ENCODE results near the gene TRAT1.
A peak's percentile ranks its signal among the peaks of the same experiment; 100 is the strongest.

TRAT1 gene

DNA sequence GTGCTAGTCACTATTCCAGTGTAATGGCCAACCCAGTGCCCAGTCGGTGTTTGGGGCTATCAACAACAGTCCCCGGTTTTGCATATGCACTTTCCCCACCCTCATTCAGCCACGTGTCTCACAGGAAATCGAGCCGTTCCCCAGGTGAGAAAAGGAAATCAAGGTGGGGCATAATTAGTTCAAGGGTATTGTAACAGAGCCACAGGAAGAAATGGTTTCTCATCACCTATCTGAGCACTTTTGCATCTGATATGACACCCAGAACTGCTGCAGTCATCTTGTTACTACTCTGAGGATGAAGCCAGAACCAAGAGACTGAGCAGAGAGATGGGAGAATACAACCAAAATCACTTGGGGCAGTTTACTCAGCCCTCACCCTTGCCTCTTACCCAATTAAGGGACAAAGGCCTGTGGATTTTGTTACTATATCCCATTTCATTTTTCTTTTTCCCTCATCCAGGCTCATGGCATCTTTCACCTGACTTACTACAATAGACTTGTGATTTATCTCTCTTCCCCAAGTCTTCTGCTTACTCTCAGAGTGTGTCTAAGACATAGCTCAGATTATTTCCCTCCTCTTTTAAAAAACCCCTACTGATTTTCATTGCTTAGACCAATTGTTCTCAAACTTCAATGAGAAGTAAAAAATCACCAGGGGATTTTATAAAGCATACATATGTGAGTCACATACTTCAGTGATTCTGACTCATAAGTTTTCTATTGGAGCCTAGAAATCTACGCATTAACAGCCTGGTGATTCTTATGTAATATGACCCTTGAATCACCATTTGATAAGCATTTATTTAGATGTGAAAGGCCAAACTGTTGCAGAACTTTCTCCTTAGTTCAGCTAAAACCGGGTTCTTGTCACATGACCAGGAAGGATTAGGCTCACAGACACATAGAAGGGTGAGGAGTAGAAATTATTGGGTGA is 40.5 kb downstream of the TRAT1 start:
- DNase-seq = peak; percentile 48

DNA sequence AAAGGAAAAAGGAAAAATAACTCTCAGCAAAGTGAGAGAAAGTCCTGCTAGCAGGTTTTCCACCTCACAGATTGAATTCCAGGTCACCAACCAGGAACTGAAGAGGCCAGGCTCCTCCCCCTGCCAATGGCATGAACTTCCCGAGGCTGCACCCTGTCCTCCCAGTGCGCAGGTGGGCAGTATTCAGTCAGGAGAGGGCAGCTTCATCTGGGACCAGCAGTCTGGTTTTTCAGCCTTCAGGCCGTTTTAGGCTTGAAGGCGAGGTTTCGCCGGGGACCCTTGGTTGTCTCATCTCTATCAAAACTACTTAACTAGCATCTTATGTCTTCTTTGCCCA is 41.2 kb downstream of the TRAT1 start:
- no peak for DNase-seq

DNA sequence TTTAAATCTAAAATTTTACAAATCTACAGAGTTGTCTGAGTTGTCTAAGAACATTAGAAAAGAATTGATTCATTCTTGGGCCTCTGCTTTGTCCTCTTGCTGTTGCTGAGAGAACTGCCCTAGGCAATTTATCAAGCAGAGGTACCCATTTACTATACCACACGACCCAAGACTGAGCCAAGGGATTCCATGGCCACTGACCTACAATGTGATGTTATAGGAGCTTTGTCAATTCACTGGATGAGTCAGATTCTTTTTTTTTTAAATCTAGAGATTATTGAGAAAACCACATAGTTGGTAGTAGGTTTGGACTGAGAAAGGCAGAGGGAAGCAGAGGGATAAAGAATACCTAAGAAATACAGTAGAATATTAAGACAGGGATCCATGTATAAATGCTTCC is 55.3 kb downstream of the TRAT1 start:
- no peak for DNase-seq

DNA sequence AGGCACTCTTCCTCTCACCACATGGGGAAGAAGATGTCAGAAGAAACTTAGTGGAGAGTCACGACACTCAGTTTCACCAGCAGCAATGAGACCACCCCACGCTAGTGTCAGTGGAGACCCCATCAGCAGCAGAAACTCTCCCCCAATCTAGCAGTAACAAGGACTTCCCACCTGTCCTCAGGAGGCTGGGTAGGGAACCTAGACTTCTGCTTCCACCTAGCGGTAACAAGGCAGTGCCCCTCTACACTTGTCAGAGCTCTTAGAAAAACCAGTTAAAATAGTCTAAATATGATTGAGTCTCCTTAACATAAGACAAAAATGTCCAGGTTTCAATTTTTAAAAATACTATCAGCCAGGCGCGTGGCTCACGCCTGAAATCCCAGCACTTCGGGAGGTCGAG is 57.3 kb downstream of the TRAT1 start:
- DNase-seq = no peak

DNA sequence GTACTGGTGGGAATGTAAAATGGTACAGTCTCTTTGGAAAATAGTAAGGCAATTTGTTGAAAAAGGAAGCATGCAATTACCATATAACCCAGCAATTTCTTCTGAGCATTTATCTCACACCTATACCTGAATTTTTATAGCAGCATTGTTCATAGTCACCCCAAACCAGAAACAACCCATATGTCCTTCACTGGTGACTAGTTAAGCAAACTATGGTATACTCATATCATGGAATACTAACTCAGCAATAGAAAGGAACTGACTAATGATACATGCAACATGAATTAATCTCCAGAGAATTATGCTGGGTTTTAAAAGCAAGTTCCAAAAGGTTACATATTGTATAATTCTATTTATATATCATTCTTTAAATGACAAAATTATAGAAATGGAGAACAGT is 60.2 kb downstream of the TRAT1 start:
- DNase-seq = no peak

DNA sequence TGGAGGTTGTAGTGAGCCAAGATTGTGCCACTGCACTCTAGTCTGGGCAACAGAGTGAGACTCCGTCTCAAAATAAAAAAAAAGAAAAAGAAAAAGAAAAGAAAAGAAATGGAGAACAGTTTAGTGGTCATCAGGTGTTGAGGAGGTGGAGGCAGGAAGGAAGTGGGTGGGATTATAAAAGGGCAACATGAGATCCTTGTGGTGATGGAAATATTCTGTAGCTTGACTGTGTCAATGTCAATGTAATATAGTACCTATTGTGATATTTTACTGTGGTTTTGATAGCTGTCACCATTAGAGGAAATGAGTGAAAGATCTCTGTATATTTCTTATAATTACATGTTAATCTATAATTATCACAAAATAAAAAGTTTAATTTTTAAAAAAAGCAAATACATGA is 60.8 kb downstream of the TRAT1 start:
- DNase-seq = no peak

DNA sequence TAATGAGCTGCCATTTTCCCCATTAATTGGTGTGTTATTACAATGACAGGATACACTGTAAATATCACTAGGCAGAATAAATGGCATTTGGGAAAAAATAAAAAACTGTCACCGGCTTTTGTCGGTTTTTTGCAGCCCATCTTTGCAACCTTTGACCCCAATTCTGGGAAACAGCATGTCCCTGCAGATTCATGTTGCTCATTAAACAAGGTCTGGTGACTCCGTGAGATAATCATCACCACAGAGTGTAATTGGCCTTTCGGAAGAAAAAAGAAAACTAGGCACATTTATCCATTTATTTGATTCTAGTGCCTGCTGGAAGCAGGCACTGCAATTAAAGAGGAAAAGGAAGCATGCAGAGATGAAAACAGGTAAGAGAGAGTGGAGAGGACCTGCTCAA is 64.5 kb downstream of the TRAT1 start:
- no peak for DNase-seq

DNA sequence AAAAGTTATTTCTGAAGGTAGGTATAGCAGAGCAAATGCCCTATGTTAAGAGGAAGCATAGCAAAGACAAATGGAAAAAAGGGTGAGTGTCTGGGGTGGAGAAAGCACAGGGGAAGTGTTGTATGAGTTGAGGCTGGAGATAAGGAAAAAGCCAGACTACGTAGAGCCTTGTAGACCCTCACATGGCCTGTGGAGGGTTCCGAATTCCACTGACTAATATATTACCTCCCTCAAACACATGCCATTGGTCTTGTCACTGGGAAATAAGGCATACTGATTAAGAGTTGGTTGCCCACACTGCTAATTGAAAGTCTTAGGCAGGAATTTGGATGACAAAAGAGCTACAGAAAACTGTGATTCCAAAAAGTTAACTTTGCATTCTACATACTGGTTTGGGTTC is 65.2 kb downstream of the TRAT1 start:
- no peak for DNase-seq

DNA sequence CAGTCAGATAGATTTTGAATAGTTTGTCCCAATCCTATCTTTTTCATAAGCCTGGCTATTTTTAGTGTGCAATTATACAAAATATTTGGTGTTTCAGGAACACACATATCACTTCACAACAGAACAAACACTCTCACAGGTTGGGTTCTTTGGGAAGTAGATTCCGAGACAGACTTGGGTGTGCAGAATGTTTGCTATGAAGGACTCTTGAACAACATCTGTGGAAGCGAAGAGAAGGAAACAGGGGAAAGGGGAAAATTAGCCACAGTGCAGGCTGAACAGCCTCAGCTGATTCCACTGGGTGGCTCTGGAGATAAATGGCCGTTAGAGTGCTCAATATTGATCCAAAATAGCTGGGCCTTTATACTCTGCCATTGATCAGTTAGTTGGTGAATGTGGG is 69.2 kb downstream of the TRAT1 start:
- no peak for DNase-seq

DNA sequence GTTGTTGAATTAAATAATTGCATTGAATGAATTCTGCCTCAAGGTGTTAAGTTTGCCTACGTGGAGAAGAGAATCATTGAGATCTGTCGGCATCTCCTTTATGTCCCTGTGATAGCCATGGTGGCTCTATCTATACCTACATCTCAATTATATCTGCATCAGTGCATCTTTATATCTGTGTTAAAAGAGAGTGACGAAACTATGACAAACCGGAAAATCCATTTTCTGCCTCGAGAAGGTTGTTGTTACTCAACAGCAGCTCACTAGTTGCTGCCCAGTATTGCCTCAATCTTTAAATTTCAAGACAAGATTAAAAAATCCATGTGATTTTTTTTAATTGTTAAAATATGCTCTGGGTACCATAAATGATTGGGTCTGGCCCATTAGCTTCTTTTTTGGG is 72.4 kb downstream of the TRAT1 start:
- no peak for DNase-seq

DNA sequence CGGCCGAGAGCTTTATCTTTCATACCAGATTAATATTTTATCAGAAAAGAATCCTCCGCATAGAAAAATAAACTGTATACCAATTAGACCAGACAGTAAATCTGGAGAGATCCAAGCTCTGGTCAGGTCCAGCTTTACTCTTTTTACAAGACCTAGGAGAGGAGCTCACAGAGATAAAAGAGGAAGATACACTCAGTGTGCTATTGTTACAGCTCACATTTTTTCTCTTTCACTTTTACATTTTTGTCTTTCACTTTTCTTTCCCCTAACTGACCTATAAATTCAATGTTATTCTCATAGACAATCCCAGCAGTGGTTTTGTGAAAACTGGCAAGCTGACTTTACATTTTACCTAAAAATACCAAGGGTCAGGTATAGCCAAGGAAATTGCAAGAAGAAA is 75.3 kb downstream of the TRAT1 start:
- DNase-seq = no peak

DNA sequence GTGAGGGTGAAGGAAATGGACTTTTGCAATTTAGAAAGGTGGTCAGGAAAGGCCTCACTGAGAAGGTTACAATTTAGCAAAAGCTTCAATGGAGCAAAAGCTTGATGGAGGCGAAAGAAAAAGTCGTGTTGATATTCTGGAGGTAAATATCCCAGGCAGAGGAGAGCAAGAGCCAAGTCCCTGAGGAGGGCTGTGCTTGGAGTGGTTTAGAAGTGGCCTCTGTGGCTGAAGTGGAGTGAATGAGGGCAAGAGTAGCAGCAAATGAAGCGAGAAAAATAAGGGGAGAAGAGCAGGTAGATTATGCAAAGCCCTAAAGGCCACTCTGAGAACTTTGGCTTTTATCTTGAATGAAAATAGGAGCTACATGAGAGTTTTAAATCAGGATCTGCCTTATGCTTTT is 76.9 kb downstream of the TRAT1 start:
- no peak for DNase-seq
